Muscle of leg (tissue), 11 donors: ENCODE data around the gene FOXD1. TPM values are rescaled to one million over a fixed set of nuclear protein-coding genes. Genes with fewer than 3 reads are reported as not detected.
"Not testable (repeated sequence)": the region's sequence is repeated elsewhere in the genome, so short reads cannot be mapped to it uniquely, and the experiment has no call there.

Experiments
- DNase-seq: peaks from one replicate; pipeline ENCODE4 v3.0.0; 2013
- H3K27ac ChIP-seq: one replicate; pipeline ENCODE4 v1.5.1; 2013; ENCODE audit warnings: mild to moderate bottlenecking, low read length, control low read depth
- H3K27me3 ChIP-seq: one replicate; pipeline ENCODE4 v1.6.1; 2013; ENCODE audit warnings: low read length; ENCODE audit not compliant: control insufficient read depth, insufficient read depth
- H3K36me3 ChIP-seq: one replicate; pipeline ENCODE4 v1.6.1; 2013; ENCODE audit warnings: low read length; ENCODE audit not compliant: control insufficient read depth, insufficient read depth
- H3K4me1 ChIP-seq: one replicate; pipeline ENCODE4 v1.6.1; 2013; ENCODE audit warnings: low read length; ENCODE audit not compliant: control insufficient read depth, insufficient read depth
- H3K4me3 ChIP-seq: one replicate; pipeline ENCODE4 v1.5.1; 2013; ENCODE audit warnings: low read length, control low read depth
- H3K9me3 ChIP-seq: replicated peaks from 2 replicates; pipeline ENCODE4 v1.6.1; 2013; ENCODE audit warnings: low read depth, low read length; ENCODE audit not compliant: control insufficient read depth
- WGBS: methylation state at CpG from one replicate; pipeline ENCODE4 v1.1.5; 2013; ENCODE audit warnings: missing lambda C conversion rate; ENCODE audit not compliant: insufficient coverage; 5-methylcytosine and 5-hydroxymethylcytosine counted together
- polyA plus RNA-seq, 8 donors: library from polyadenylated mRNA; unstranded; fragments of 120-200 nt; gene quantifications; one replicate each; pipeline versions ENCODE4 v1.2.1 to v1.2.3, GENCODE V29; 2013; ENCODE audit warnings: inconsistent platforms in 1 of 8, low replicate concordance in 1 of 8; ENCODE audit not compliant: insufficient read length in 8 of 8, insufficient read depth in 1 of 8
- total RNA-seq: library from RNA; stranded (reverse); fragments of 120-200 nt; gene quantifications from one replicate; pipeline ENCODE4 v1.2.4, GENCODE V29; 2013

The FOXD1 gene
- total and polyA plus RNA-seq, 9 donors = 0.35 to 2.9 (median 0.95) TPM

DNA sequence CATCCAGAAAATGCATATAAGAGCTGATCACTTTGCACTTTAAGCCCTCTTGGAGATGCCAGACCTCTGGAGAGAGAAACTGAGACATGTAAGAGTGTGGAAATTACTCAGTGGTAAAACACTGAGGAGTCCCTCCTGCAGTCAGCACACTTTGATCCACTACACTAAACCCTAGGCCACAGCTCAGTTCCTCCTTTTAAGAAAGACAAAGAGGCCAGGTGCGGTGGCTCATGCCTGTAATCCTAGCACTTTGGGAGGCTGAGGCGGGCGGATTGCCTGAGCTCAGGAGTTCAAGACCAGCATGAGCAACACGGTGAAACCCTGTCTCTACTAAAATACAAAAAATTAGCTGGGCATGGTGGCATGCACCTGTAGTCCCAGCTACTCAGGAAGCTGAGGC, 38.7 kb upstream of the FOXD1 start:
- not testable (repeated sequence) for H3K4me3 ChIP-seq, DNase-seq, H3K36me3 ChIP-seq, H3K27ac ChIP-seq, H3K27me3 ChIP-seq, H3K9me3 ChIP-seq, H3K4me1 ChIP-seq
- 41% methylated on average over 3 of the region's 4 CpGs for WGBS

DNA sequence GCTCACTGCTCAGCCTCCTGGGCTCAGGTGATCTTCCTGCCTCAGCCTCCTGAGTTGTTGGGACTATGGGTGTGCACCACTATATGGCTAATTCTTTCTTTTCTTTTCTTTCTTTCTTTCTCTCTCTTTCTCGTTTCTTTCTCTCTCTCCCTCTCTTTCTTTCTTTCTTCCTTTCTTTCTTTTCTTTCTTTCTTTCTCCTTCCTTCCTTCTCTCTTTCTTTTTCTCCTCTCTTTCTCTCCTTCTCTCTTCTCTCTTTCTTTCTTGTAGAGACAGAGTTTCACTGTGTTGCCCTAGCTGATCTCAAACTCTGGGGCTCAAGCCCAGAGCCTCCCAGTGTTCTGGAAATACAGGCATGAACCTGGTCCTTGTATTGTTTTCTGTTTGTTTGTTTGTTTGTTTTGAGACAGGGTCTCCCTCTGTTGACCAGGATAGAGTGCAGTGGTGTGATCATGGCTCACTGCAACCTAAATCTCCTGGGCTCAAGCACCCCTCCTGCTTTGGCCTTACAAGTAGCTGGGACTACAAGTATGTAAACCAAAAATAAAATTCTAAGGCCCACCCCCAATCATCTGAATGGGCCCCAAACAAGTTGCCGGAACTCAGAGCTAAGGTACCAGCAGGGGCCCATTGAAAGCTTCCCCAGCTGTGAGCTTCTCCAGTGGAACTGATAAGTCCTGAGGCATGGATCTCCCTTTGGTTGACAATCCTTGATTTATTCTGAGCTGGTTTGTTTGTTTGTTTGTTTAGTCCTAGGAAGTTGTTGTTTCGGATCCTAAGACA, 37.7 kb upstream of the FOXD1 start:
- H3K4me1 ChIP-seq = no peaks in the 10 kb centered on the region
- no peak for DNase-seq
- peaks cover 4% of the 10 kb centered on the region for H3K27me3 ChIP-seq
- H3K27ac ChIP-seq = no peak overlapping the region
- H3K9me3 ChIP-seq = no peaks in the 10 kb centered on the region
- 74% methylated on average over 2 of the region's 3 CpGs for WGBS
- H3K36me3 ChIP-seq = no peaks in the 10 kb centered on the region
- H3K4me3 ChIP-seq = no peak overlapping the region

DNA sequence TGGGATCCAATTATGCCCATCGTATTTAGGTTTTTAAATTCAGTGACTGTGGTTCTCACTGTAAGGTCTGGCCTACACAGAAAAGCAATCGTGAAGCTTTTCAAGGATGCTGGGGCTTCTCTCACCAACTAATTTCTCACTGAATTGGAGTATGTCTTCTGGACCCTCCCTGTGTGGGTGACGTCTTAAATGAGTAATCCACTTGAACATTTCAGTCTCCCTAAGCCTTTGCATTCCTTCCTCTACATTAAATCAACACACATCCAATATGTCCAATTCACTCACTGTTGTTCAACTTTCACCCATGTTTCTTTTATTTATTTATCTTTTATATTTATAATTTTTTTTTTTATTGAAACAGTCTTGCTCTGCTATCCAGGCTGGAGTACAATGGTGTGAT, 37.1 kb upstream of the FOXD1 start:
- H3K27me3 ChIP-seq = peaks cover 6% of the 10 kb centered on the region

DNA sequence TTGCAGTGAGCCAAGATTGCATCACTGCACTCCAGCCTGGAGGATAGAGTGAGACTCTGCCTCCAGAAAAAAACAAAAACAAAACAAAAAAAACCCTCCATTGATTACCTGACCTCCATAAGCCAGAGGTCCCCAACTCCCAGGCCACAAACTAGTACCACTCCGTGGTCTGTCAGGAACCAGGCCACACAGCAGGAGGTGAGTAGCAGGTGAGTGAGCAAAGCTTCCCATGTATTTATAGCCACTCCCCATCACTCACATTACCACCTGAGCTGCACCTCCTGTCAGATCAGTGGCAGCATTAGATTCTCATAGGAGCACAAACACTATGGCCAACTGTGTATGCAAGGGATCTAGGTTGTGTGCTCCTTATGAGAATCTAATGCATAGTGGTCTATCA, 35.9 kb upstream of the FOXD1 start:
- H3K36me3 ChIP-seq = no peaks in the 10 kb centered on the region
- WGBS = 60% methylated on average over 1 of the region's 1 CpG
- no peak overlapping the region for H3K4me3 ChIP-seq
- no peaks in the 10 kb centered on the region for H3K9me3 ChIP-seq
- DNase-seq = no peak
- H3K27me3 ChIP-seq = peaks cover 6% of the 10 kb centered on the region
- H3K4me1 ChIP-seq = no peaks in the 10 kb centered on the region
- H3K27ac ChIP-seq = no peak overlapping the region

More for the DNA sequence above, 37.1 kb upstream of the FOXD1 start:
- WGBS = 82% methylated on average over 3 of the region's 3 CpGs
- Histone ChIP-seq H3K27ac (no peak overlapping the region), H3K4me3 (no peak overlapping the region), H3K36me3 (no peaks in the 10 kb centered on the region), H3K4me1 (no peaks in the 10 kb centered on the region), H3K9me3 (no peaks in the 10 kb centered on the region)
- no peak for DNase-seq

DNA sequence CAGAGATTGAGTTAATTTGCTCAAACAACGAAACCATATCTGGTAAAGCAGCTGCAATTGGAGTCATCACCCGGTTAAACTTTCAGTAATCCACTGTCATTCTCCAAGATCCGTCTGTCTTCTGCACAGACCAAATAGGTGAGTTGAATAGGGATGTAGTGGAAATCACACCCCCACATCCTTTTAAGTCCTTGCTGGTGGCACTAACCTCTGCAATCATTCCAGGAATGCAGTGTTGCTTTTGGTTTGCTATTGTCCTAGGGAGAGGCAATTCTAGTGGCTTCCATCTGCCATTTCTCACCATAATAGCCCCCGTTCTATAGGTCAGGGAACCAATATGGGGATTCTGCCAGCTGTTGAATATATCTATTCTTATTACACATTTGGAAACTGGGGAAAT, 35.1 kb upstream of the FOXD1 start:
- H3K27me3 ChIP-seq = peaks cover 6% of the 10 kb centered on the region
- H3K36me3 ChIP-seq = no peaks in the 10 kb centered on the region
- WGBS = no CpG with 5 or more reads among the region's 4 CpGs
- H3K4me3 ChIP-seq = no peak overlapping the region
- no peak overlapping the region for H3K27ac ChIP-seq
- H3K4me1 ChIP-seq = no peaks in the 10 kb centered on the region
- no peaks in the 10 kb centered on the region for H3K9me3 ChIP-seq
- no peak for DNase-seq

DNA sequence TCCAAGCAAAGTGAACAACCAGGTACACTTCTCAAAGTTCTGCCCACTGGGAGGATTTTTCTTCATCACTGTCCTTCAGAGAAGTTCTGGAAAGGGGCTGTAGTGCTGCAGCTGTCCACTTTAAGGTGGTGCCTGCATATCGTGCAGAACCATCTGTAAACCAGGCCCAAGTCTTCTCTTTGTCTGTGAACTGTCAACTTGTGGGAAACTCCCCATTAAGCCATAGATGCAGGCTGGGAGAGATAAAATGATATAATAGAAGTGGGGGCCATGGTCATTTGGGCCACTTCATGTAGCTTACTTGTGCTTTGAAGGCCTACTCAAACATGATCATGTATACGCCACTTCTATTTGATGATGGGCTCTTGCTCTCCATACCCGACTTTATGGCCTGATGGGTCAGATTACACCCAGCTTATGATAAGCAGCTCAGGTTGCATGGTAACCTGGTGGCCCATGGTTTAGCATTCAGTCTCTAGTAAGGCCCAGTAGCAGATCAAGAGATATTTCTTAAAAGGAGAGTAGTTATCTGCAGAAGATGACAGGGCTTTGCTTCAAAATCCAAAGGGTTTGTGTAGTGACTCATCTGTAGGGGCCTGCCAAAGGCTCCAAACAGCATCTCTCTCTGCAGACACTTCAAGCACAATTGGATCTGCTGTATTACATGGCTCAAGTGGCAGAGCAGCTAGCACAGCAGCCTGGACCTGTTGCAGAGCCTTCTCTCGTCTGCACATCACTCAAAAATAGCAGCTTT, 34.0 kb upstream of the FOXD1 start:
- 57% methylated on average over 3 of the region's 4 CpGs for WGBS
- no peak for DNase-seq
- Histone ChIP-seq H3K4me1 (no peaks in the 10 kb centered on the region), H3K9me3 (no peaks in the 10 kb centered on the region), H3K4me3 (no peak overlapping the region), H3K27ac (no peak overlapping the region), H3K36me3 (no peaks in the 10 kb centered on the region), H3K27me3 (peaks cover 8% of the 10 kb centered on the region)

DNA sequence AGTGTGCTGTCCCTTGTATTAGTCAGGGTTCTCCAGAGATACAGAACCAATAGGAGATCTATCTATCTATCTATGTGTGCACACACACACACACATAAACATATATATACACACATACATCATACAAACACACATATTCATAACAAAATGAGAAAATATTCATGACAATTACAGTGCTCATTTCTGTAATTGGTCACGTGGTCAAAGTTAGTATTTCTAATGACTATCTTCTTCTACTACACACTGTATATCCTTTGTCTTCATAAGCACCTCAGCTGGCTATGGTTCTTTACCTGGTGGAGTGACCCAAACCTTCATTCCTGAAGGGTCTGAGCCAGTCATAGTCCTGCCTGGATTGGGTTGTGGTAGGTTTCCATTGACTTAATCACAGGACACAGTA, 31.9 kb upstream of the FOXD1 start:
- Histone ChIP-seq H3K27ac (no peak overlapping the region), H3K9me3 (no peaks in the 10 kb centered on the region), H3K27me3 (peaks cover 10% of the 10 kb centered on the region), H3K36me3 (no peaks in the 10 kb centered on the region), H3K4me3 (no peak overlapping the region), H3K4me1 (no peaks in the 10 kb centered on the region)
- WGBS = no CpG with 5 or more reads among the region's 1 CpG
- no peak for DNase-seq

DNA sequence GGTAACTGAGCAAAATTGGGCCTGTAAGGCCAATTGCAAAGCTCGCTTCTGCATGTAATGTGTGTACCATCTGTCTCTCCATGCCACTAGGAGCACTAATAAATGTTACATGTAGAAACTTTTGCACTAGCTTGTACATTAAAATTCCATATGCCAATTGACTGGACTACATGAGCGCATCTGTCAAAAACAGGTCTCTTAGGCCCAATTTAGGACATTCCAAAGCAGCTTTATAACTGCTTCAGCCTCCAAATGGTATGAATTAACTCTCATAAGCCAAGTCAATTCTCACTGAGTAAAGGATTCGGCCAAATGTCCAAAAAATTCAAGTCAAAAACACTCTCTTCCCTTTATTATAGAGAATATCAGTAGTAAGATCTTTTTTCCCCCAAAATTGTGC, 23.5 kb upstream of the FOXD1 start:
- 0% methylated on average over 1 of the region's 3 CpGs for WGBS
- peaks cover 9% of the 10 kb centered on the region for H3K4me1 ChIP-seq
- no peak overlapping the region for H3K27ac ChIP-seq
- H3K4me3 ChIP-seq = no peak overlapping the region
- peaks cover 6% of the 10 kb centered on the region for H3K27me3 ChIP-seq
- peak; percentile 80 for DNase-seq
- H3K36me3 ChIP-seq = no peaks in the 10 kb centered on the region
- H3K9me3 ChIP-seq = no peaks in the 10 kb centered on the region

DNA sequence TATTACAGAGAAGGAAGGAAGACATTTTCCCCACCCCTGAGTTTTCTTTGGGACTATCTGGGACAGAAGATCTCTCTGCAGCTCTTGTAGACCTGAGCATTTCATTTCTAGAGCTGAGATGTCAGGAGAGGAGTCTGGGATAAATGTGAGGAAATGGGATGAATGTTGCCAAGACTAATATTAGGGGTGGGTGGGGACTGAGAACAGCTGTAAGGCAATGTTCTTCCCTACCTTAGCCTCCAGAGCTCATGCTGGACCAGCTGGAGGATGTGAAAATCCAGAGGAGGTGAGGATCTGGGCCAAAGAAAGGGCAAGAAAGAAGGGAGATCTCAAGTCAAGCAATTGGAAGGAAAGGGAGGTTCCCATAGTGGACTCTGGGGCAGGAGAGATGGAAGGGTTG, 23.1 kb upstream of the FOXD1 start:
- Histone ChIP-seq H3K4me3 (no peak overlapping the region), H3K27me3 (peaks cover 6% of the 10 kb centered on the region), H3K36me3 (no peaks in the 10 kb centered on the region), H3K9me3 (no peaks in the 10 kb centered on the region), H3K4me1 (peaks cover 9% of the 10 kb centered on the region), H3K27ac (peak overlapping the region; percentile 76)
- DNase-seq = peak; percentile 93

DNA sequence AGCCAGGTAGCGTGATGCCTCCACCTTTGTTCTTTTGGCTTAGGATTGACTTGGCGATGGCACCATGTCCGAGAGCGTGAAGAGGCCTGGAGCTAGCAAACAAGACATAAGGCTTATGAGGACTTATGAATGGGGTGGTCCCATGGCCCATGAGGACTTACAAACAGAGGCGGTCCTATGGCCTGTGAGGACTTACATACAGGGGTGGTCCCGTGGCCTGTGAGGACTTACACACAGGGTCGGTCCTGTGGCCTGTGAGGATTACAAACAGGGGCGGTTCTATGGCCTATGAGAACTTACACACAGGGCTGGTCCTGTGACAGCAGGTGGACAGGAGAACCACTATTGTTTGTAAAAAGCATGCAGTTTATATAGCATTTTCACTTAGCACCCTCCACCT, 21.3 kb upstream of the FOXD1 start:
- H3K4me3 ChIP-seq = no peak overlapping the region
- H3K4me1 ChIP-seq = peaks cover 14% of the 10 kb centered on the region
- no peak overlapping the region for H3K27ac ChIP-seq
- H3K9me3 ChIP-seq = no peaks in the 10 kb centered on the region
- peaks cover 4% of the 10 kb centered on the region for H3K27me3 ChIP-seq
- 98% methylated on average over 7 of the region's 8 CpGs for WGBS
- H3K36me3 ChIP-seq = no peaks in the 10 kb centered on the region
- no peak for DNase-seq
